Activated naive CD8-positive, alpha-beta T cell treated with anti-CD3 and anti-CD28 coated beads, Interleukin-2, amount 10 ng/mL, durations not matched to agents 7 days and 5 days (primary cell): ENCODE data around the gene CHMP4A. TPM values are rescaled to one million over a fixed set of nuclear protein-coding genes. Genes with fewer than 3 reads are reported as not detected.

Experiments
- ATAC-seq: fragments of 150-1000 bp; cut with Tn5 transposase; one replicate; pipeline ENCODE4 v1.10.0; 2021; ENCODE audit warnings: low read depth, moderate library complexity
- POLR2A ChIA-PET: fragments of 350-600 bp; sonication (Branson Sonifier 250); formaldehyde crosslinking; loops from one replicate; lab custom pipeline; 2021; ENCODE audit warnings: antibody characterized with exemption; lab: Charles Lee
- DNase-seq: peaks from one replicate; pipeline ENCODE4 v3.0.0; 2021
- H3K27ac Mint-ChIP-seq: one replicate; pipeline ENCODE4 v1.8.0; 2022; ENCODE audit warnings: mild to moderate bottlenecking, mixed read lengths
- H3K27me3 Mint-ChIP-seq: one replicate; pipeline ENCODE4 v1.8.0; 2022; ENCODE audit warnings: mild to moderate bottlenecking, moderate library complexity, mixed read lengths
- H3K36me3 Mint-ChIP-seq: one replicate; pipeline ENCODE4 v1.8.0; 2021; ENCODE audit warnings: mild to moderate bottlenecking, mixed read lengths
- H3K4me1 Mint-ChIP-seq: one replicate; pipeline ENCODE4 v1.8.0; 2021; ENCODE audit warnings: mixed read lengths
- H3K4me3 Mint-ChIP-seq: one replicate; pipeline ENCODE4 v1.8.0; 2022; ENCODE audit warnings: mild to moderate bottlenecking, moderate library complexity, mixed read lengths
- H3K9me3 Mint-ChIP-seq: one replicate; pipeline ENCODE4 v1.8.0; 2021; ENCODE audit warnings: mixed read lengths
- total RNA-seq, 2 experiments: library from RNA; stranded (reverse); gene quantifications; one replicate each; pipeline ENCODE4 v1.2.3, GENCODE V29; 2021

The CHMP4A gene
- total RNA-seq, 2 experiments from 2014 or later, result 93.6 to 97.8 TPM

DNA sequence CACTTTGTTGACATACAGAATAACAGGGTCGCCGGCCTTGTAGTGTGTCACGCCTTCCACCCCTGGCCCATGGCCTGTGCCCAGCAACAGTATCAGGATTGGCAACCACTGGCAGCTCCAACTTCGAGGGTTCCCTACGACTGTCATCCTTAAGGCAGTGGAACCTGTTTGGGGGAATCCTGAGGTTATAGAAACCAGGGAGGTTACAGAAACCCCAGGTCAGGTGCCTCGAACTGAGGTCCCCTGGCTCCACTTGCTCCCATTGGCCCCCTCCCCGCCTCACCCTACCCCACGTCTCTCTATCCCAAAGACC, 18.5 kb downstream of the CHMP4A start:
- Mint-ChIP-seq H3K4me1 (peaks cover 45% of the 10 kb centered on the region), H3K4me3 (peak overlapping the region; percentile 97), H3K9me3 (peaks cover 3% of the 10 kb centered on the region), H3K27ac (peak overlapping the region; percentile 96), H3K27me3 (no peaks in the 10 kb centered on the region), H3K36me3 (peaks cover 38% of the 10 kb centered on the region)
- POLR2A ChIA-PET, result interaction anchor here (0.9 to 4.4 kb wide), 18 partner anchors 10 to 114 kb away, joined by 3 to 52 read pairs (median 9); partner anchors contain the start of genes CHMP4A, DCAF11, DHRS1 and EMC9
- ATAC-seq, result no peak
- DNase-seq, result no peak

DNA sequence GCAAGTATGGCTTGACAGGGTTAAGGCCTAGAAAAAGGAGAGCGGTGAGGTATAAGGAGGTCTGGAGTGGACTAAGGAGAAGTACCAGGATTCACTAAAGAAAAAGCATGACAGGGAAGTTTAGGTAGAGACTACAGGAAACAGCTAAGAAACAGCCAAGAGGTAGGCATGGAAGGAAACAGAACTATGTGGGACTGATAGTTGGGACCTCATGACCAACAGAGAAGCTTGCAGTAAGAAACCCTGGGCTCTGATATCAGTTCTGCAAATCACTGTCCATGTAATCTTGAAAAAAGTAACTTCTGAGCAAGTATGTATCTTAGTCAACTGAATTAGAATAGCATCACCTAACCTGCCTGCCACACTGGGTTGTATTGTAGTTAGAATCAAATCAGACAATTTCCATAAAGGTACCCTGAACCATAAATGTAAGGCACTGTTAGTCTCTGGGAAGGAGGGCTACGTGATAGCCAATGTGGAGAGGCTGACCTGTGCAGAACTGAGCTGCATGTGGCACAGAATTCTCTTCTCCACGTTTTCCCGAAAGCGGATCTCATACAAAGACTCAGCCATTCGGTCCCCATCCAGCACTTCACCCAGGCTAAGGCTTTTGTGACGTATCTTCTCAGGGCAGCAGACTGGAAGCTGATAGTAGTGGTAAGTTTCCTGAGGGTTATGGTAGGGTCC, 19.0 kb downstream of the CHMP4A start:
- Mint-ChIP-seq H3K9me3 (peaks cover 3% of the 10 kb centered on the region), H3K4me1 (peaks cover 47% of the 10 kb centered on the region), H3K36me3 (peaks cover 33% of the 10 kb centered on the region), H3K27me3 (no peaks in the 10 kb centered on the region), H3K4me3 (peak overlapping the region; percentile 97), H3K27ac (peak overlapping the region; percentile 96)
- no peak for ATAC-seq
- DNase-seq, result no peak
- POLR2A ChIA-PET, result interaction anchor here (1.3 to 4.4 kb wide), 11 partner anchors 14 to 80 kb away, joined by 4 to 52 read pairs (median 11); partner anchors contain the start of genes CHMP4A, DCAF11, EMC9 and GMPR2

DNA sequence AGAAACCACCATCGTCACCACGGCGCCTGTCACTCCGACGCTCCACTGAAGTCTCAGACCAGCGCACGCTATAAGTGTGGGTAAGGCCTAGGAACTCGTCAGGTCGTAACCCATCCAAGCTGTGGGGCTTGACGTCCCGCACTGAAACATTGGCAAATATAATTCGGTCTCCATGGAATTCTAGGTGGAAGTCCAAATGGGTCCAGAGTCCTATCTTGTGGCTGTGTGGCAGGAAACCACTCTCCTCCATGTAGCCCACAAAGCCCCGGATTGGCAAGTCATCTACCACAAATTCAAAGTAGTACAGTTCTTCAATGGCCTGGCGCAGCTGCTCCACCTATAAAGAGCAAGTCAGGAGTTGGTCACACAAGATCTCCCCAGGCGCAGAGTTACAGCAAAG, 20.4 kb downstream of the CHMP4A start:
- no peaks in the 10 kb centered on the region for H3K27me3 Mint-ChIP-seq
- H3K4me1 Mint-ChIP-seq, result peaks cover 44% of the 10 kb centered on the region
- POLR2A ChIA-PET, result interaction anchor here (4.4 kb wide), 1 partner anchor 31 kb away, joined by 49 read pairs; the partner anchor contains the start of gene IRF9
- DNase-seq, result no peak
- no peak overlapping the region for H3K4me3 Mint-ChIP-seq
- ATAC-seq, result no peak
- no peaks in the 10 kb centered on the region for H3K9me3 Mint-ChIP-seq
- H3K27ac Mint-ChIP-seq, result no peak overlapping the region
- H3K36me3 Mint-ChIP-seq, result peaks cover 26% of the 10 kb centered on the region

DNA sequence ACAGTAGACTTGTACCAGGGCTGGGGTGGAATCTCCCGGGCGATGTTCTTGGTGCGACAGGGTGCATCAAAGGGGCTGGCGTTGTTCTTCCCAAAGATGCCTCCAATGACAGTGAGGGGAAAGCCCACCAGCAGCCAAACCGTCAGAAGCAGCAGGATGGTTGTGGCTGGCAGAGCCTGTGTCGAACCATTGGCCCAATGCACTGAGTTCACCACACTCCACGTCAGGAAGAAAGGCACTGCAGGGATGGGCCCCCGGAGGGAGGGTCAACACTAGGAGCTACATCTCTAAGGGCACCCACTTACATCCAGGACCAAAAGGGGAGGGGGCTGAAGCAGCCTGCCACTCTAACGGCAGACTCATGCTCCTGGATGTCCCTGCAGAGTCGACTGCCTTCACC, 22.9 kb downstream of the CHMP4A start:
- DNase-seq (no peak), ATAC-seq (no peak)
- Mint-ChIP-seq H3K36me3 (peaks cover 29% of the 10 kb centered on the region), H3K4me3 (no peak overlapping the region), H3K27ac (no peak overlapping the region), H3K27me3 (no peaks in the 10 kb centered on the region), H3K9me3 (no peaks in the 10 kb centered on the region), H3K4me1 (peaks cover 40% of the 10 kb centered on the region)
- POLR2A ChIA-PET, result interaction anchor here (0.7 kb wide), 2 partner anchors 49 to 838 kb away, joined by 5 to 6 read pairs; partner anchors contain the start of genes EMC9 and SLC22A17

DNA sequence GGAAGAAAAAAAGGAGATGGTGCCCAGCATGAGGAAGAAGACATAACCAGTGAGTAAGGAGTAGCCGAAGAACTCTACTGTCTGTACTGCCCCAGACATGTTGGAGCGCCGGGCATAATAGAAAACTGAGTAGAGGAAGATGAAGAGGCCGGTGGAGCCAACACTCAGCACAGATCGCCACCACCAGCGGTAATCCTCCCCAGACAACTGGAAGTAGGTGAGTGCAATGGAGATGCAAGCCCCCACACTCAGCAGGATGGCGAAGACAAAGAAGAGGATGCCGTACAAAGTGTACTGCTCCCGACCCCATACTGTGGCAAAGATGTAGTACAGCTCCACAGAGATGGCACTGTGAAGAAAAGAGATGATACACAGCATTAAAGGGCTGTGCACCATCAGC, 23.8 kb downstream of the CHMP4A start:
- Mint-ChIP-seq H3K27me3 (no peaks in the 10 kb centered on the region), H3K27ac (peak overlapping the region; percentile 36), H3K4me1 (peaks cover 35% of the 10 kb centered on the region), H3K36me3 (peaks cover 27% of the 10 kb centered on the region), H3K9me3 (no peaks in the 10 kb centered on the region), H3K4me3 (peak overlapping the region; percentile 85)
- POLR2A ChIA-PET, result interaction anchor here (1.0 to 5.2 kb wide), 13 partner anchors 10 to 139 kb away, joined by 3 to 37 read pairs (median 6); partner anchors contain the start of genes CHMP4A, DCAF11, GMPR2 and IRF9
- DNase-seq, result no peak
- ATAC-seq, result no peak

DNA sequence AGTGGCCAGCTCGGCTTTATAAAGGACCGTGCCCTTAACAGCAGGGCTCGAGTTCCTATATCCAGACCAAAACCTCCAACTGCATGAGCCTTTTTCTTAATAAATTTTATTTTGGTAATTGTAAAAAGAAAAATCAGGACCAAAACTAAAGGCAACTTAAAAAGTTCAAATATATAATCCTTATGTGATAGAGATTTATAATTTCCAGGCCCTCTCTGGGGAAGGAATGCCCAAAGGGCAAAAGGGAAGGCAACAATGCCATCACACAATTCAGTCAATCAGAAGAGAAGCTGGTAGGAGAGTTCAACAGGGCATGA, 24.3 kb downstream of the CHMP4A start:
- Mint-ChIP-seq H3K4me1 (peaks cover 30% of the 10 kb centered on the region), H3K27ac (peak overlapping the region; percentile 69), H3K4me3 (peak overlapping the region; percentile 85), H3K36me3 (peaks cover 22% of the 10 kb centered on the region), H3K27me3 (no peaks in the 10 kb centered on the region), H3K9me3 (no peaks in the 10 kb centered on the region)
- no peak for ATAC-seq
- POLR2A ChIA-PET, result interaction anchor here (0.6 to 5.2 kb wide), 16 partner anchors 10 to 140 kb away, joined by 3 to 37 read pairs (median 6); partner anchors contain the start of genes CHMP4A, DCAF11, GMPR2 and IRF9
- no peak for DNase-seq

DNA sequence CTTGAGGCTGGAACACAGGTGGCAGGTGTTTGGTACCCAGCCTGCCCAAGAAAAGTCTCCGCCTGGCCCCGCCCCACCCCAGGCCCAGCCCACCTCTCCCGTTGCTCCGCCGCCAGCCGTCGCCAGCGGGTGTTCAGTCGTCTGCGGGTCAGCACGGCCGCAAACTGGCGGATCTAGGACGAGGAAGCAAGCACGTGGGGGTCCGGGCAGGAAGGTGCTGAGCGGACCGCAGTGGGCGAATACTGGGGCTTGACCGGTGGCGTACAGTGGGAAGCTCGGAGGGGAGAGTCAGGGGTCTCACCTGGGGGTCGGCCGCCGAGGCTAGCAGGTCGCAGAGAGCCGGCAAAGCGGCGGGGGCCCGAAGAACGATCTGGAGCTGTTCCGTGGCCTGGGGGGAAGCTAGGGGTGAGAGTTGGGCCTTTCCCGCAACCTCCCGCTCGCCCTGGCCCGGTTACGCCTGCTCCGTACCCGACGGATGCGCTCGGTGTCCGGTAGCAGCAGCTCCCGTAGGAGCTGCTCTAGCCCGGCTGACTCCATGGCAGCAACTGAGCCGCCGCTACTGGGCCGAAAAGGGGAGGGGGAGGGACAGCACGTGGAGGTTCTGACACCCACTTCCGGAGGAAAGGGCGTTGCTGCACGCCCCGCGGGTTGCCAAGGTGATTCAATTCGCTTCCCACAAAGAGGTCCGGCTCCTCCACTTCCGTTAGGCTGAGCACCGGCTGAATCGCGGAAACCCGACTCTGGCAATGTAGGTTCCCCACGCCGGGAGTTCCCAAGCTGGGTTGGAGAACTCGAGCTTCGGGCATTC, 24.8 kb downstream of the CHMP4A start, which contains the start of gene IPO4:
TSS of gene IPO4 (minus strand) at position 566 of the 808 bp plus-strand sequence. CDS start at position 537, 29 bp downstream.
- H3K27ac Mint-ChIP-seq, result peak within 1 kb of the TSS; percentile 69
- H3K36me3 Mint-ChIP-seq, result peaks cover 20% of the 10 kb centered on the region
- no peaks in the 10 kb centered on the region for H3K27me3 Mint-ChIP-seq
- POLR2A ChIA-PET, result interaction anchor here (0.5 to 5.2 kb wide), 17 partner anchors 9 to 140 kb away, joined by 3 to 37 read pairs (median 6); partner anchors contain the start of genes CHMP4A, DCAF11, GMPR2 and IRF9
- ATAC-seq, result peak; percentile 85
- H3K9me3 Mint-ChIP-seq, result no peaks in the 10 kb centered on the region
- H3K4me3 Mint-ChIP-seq, result peak within 1 kb of the TSS; percentile 85
- H3K4me1 Mint-ChIP-seq, result peaks cover 28% of the 10 kb centered on the region
- DNase-seq, result peak; percentile 87

DNA sequence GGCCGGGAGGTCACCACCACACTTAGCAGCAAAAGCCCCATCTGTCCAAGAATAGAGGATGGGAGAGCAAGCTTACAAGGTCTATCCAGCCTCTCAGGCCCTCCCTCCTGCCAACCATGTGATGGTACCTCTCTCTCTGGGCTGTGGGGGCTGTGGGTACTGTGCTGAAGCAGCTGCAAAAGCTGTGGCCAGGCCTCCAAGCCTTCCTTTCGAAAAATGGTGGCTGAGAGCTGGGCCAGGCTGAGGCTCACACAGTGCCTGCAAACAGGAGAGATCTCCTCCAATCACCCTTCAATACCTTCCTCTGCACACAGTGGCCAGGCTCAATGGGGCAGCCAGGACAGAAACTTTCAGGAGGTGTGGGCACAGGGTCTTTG, 25.8 kb downstream of the CHMP4A start:
- no peak for ATAC-seq
- Mint-ChIP-seq H3K36me3 (peaks cover 14% of the 10 kb centered on the region), H3K9me3 (no peaks in the 10 kb centered on the region), H3K4me1 (peaks cover 24% of the 10 kb centered on the region), H3K27me3 (no peaks in the 10 kb centered on the region), H3K4me3 (peak overlapping the region; percentile 85), H3K27ac (peak overlapping the region; percentile 69)
- no peak for DNase-seq
- POLR2A ChIA-PET, result interaction anchor here (1.1 to 5.2 kb wide), 9 partner anchors 8 to 55 kb away, joined by 3 to 37 read pairs (median 8); partner anchors contain the start of genes IRF9, MDP1, PSME1 and TINF2

DNA sequence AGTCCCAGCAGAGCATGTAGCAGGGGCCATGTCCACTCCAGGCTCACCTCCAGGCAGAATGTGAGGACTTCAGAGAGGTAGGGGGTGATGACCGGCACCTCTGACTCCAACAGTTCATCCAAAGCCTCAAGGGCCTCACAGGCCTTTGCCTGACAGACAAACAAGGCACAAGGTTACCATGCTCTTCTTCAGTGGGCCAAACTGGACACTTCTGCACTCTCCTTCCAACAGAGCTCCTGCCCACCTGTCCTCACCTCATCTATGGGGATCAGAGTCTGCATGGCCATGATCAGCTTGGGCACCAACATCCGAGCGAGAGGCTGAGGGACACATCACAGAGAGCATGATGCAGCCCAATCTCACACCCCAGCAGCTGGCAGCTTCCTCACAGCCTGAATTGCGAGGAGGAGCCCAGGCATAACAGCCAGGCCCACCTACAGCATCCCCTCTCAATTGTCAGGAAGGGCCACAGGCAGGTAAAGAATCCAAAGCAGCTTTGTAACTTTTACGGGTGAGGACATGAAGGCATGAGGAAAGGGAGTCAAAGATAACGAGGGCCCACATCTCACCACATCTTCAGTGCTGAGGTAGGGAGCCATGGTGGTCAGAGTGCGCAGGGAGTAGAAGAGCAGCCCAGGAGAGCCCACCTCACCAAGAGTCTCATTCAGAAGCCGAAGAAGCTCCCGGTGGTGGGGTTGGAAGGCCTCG, 26.3 kb downstream of the CHMP4A start:
- Mint-ChIP-seq H3K4me1 (peaks cover 19% of the 10 kb centered on the region), H3K36me3 (peaks cover 10% of the 10 kb centered on the region)

DNA sequence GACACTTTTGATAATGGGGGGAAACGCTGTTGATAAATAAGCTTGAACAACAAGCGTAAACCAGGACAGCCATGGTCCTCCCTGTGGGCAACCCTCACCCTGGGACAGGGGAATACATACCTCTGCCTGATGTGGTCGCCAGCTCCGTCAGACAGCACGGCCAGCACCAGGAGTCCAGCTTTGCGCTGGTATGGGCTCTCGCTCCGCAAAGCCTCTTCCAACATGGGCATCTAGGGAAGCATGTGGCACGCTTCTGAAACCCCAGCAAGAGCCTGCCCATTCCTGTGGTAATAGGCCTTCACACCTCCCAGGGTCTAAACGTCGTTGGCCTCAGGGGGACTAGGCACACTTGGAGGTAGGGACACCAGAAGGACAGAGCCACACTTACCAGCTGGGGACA, 27.5 kb downstream of the CHMP4A start:
- DNase-seq (no peak), ATAC-seq (no peak)
- H3K27ac Mint-ChIP-seq, result no peak overlapping the region
- no peak overlapping the region for H3K4me3 Mint-ChIP-seq
- peaks cover 19% of the 10 kb centered on the region for H3K4me1 Mint-ChIP-seq
- H3K27me3 Mint-ChIP-seq, result no peaks in the 10 kb centered on the region
- POLR2A ChIA-PET, result interaction anchor here (0.9 to 5.2 kb wide), 6 partner anchors 10 to 71 kb away, joined by 3 to 37 read pairs (median 7); partner anchors contain the start of genes CHMP4A, DCAF11, IRF9 and NRL
- H3K36me3 Mint-ChIP-seq, result peaks cover 14% of the 10 kb centered on the region
- H3K9me3 Mint-ChIP-seq, result no peaks in the 10 kb centered on the region

More for the DNA sequence above, 26.3 kb downstream of the CHMP4A start:
- Mint-ChIP-seq H3K4me3 (peak overlapping the region; percentile 85), H3K27me3 (no peaks in the 10 kb centered on the region), H3K27ac (no peak overlapping the region), H3K9me3 (no peaks in the 10 kb centered on the region)
- POLR2A ChIA-PET, result interaction anchor here (1.1 to 5.2 kb wide), 9 partner anchors 8 to 56 kb away, joined by 3 to 37 read pairs (median 8); partner anchors contain the start of genes IRF9, MDP1, PSME1 and TINF2
- DNase-seq (no peak), ATAC-seq (no peak)

DNA sequence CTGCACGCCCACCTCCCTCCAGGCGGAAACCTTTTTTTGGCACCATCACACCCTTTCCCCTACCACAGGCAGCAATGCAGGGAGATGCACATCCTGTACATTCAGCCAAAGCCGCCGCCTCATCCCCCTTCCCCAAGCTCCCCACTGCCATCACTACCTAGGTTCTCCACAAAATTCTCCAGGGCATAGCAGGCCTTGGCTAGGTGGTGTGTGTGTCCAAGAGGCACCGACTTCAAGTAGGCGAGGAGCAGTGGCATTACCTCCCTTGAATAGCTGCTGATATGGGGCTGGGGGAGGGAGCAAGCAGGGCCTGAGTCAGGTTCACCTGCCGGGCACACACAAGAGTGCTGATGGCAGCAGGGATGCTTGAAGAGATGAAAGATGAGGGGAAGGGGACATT, 28.3 kb downstream of the CHMP4A start:
- no peak overlapping the region for H3K27ac Mint-ChIP-seq
- POLR2A ChIA-PET, result interaction anchor here (0.9 to 5.2 kb wide), 6 partner anchors 10 to 70 kb away, joined by 3 to 37 read pairs (median 7); partner anchors contain the start of genes CHMP4A, DCAF11, IRF9 and NRL
- no peaks in the 10 kb centered on the region for H3K27me3 Mint-ChIP-seq
- peaks cover 18% of the 10 kb centered on the region for H3K4me1 Mint-ChIP-seq
- ATAC-seq (no peak), DNase-seq (no peak)
- no peaks in the 10 kb centered on the region for H3K9me3 Mint-ChIP-seq
- H3K4me3 Mint-ChIP-seq, result no peak overlapping the region
- H3K36me3 Mint-ChIP-seq, result peaks cover 13% of the 10 kb centered on the region
